Peyer's patch (tissue), 4 donors: Measurements from ENCODE around the gene UPK2.

Experiments used
- CTCF ChIP-seq, 6 experiments: fragments of 450-650 bp in 4 of 6; fragments of 200-600 bp in 2 of 6; sonication (generic) in 1 of 6; IDR thresholded peaks; one replicate each; pipeline ENCODE4 v1.5.1; 2017 to 2019; ENCODE audit warnings: antibody characterized with exemption in 6 of 6, mild to moderate bottlenecking in 3 of 6, moderate library complexity in 1 of 6
- POLR2A ChIP-seq, 2 donors: fragments of 450-650 bp; IDR thresholded peaks; one replicate each; pipeline ENCODE4 v1.5.1; 2017; ENCODE audit warnings: antibody characterized with exemption in 2 of 2, mild to moderate bottlenecking in 2 of 2, moderate library complexity in 2 of 2

- TF ChIP-seq CTCF (IDR thresholded peaks at IDR 0.05) (no peak), POLR2A (IDR thresholded peaks at IDR 0.05) (no peak)
Measured at GRCh38 chr11:118916842-118917388, 39.2 kb upstream of the UPK2 start.
